Retinal pigment epithelial cell (primary cell): ENCODE measurements around the gene NR1I3.

Experiments used
- DNase-seq: peaks from one replicate; pipeline ENCODE4 v3.0.0-alpha.2; 2010; ENCODE audit warnings: low read depth
- H3K4me3 ChIP-seq: 2 replicates; pipeline ENCODE4 v1.5.1; 2011; ENCODE audit warnings: mild to moderate bottlenecking, low read length, control low read depth, moderate library complexity
- TF ChIP-seq, protein P1 (sequence below): conservative IDR thresholded peaks from 2 replicates; pipeline ENCODE4 v1.5.1; 2011; ENCODE audit warnings: low read depth, low read length, control low read depth, inconsistent platforms

Gene NR1I3

GRCh38 chr1:161216945-161217712 is 20.9 kb downstream of the NR1I3 start:
- H3K4me3 ChIP-seq: no peak overlapping the region
- no peak for DNase-seq
- TF ChIP-seq, protein P1, sequence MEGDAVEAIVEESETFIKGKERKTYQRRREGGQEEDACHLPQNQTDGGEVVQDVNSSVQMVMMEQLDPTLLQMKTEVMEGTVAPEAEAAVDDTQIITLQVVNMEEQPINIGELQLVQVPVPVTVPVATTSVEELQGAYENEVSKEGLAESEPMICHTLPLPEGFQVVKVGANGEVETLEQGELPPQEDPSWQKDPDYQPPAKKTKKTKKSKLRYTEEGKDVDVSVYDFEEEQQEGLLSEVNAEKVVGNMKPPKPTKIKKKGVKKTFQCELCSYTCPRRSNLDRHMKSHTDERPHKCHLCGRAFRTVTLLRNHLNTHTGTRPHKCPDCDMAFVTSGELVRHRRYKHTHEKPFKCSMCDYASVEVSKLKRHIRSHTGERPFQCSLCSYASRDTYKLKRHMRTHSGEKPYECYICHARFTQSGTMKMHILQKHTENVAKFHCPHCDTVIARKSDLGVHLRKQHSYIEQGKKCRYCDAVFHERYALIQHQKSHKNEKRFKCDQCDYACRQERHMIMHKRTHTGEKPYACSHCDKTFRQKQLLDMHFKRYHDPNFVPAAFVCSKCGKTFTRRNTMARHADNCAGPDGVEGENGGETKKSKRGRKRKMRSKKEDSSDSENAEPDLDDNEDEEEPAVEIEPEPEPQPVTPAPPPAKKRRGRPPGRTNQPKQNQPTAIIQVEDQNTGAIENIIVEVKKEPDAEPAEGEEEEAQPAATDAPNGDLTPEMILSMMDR: no peak

DNA sequence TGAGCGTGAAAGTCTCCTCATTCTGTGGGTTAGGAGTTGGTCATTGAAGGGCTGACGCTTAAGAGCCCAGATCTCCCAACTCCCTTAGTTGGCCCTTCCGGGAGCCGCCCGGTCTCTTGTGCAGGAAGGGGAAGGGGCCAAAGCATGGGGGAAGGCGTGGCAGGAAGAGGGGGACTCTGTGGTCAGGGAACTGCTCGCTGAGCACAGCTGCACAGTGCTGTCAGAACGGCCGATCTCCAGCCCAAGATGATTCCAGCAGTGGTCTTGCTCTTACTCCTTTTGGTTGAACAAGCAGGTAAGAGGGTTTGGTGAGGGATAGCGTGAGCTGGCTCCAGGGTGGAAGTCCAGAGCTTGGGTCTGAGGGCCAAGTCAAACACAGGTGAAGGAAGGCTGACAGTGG is 22.9 kb downstream of the NR1I3 start, which contains the start of gene FCER1G:
TSS of gene FCER1G (plus strand) at position 220 of the 400 bp plus-strand sequence. CDS start at position 247, 27 bp downstream.
- TF ChIP-seq, protein P1: no peak
- no peak within 1 kb of the TSS for H3K4me3 ChIP-seq
- no peak for DNase-seq

- TF ChIP-seq, protein P1: no peak
- no peak overlapping the region for H3K4me3 ChIP-seq
- DNase-seq: no peak
These were observed 23.6 kb downstream of the NR1I3 start for GRCh38 chr1:161214369-161214768.

DNA sequence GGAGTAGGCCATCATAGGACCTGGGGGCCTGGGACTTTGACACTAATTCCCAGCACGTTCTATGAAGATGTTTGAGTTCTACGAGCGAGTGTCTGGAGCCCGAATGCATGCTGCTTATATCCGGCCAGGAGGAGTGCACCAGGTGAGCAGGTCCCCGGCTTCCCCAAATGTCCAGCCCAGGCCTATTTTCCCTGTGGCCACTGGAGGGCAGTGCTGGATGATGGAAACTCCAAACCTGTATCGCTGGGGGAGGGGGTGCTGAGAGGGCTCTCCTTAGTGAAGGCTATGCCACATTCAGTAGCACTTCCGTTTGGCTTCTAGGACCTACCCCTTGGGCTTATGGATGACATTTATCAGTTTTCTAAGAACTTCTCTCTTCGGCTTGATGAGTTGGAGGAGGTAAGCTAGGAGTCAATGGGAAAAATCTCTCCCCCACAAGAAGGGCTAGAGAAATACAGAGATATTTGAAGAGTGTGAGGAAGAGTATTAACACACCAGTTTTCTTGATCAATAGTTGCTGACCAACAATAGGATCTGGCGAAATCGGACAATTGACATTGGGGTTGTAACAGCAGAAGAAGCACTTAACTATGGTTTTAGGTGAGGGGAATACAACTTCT is 28.1 kb downstream of the NR1I3 start:
- DNase-seq: no peak
- TF ChIP-seq, protein P1: peak; percentile 97
- H3K4me3 ChIP-seq: no peak overlapping the region

GRCh38 chr1:161207173-161207572 is 30.8 kb downstream of the NR1I3 start:
- H3K4me3 ChIP-seq: no peak overlapping the region
- no peak for DNase-seq
- TF ChIP-seq, protein P1: no peak

DNA sequence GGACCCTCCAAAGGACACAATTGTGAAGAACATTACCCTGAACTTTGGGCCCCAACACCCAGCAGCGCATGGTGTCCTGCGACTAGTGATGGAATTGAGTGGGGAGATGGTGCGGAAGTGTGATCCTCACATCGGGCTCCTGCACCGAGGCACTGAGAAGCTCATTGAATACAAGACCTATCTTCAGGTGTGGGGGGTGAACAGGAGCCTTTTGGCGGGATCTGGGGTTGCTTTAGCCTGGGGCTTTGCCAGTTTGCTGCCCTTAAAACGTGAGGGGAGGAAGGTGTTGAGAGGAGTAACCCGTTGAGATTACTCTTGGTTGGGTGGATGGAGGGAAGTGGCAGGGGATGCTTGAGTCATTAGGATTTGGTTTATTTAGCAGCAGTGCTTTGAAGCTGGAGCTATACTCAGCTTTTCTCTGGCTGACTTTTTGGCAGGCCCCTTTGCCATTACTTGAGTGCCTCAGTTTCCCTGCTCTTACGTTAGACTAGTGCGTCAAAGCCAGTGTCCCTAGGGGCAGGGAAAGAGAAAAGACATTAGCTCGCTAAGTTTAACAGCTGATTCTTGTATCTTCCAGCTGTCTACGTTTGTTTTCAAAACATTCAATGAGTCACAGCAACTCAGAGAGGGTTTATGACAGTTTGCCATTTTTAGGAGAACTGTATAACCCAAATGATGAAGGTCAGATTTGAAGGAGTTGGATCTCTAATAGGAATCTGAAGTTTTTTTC is 31.4 kb downstream of the NR1I3 start:
- TF ChIP-seq, protein P1: no peak
- DNase-seq: no peak
- H3K4me3 ChIP-seq: no peak overlapping the region
